ENCODE data around the gene PHF5A.

PHF5A gene

DNA sequence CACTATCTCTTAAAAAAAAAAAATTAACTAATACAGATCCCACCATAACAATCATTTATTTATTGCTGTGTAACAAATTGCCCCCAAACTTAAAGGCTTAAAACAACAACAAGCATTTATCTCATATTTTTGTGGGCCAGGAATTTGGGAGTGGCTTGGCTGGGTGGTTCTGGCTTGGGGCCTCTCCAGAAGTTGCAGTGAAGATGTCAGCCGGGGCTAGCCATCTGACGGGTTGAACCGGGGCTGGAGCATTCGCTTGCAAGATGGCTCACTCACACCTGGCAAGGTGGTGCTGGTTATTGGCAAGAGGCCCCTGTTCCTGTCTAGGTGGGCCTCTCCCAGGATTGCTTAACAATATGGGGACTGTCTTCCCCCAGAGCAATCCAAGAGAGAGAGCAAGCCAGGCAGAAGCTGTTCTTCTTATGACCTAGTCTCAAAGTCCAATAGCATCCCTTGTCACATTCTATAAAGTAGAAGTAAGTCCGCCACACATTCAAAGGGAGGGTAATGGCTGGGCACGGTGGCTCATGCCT is 29.9 kb upstream of the PHF5A start:
- TF ChIP-seq, protein P1, sequence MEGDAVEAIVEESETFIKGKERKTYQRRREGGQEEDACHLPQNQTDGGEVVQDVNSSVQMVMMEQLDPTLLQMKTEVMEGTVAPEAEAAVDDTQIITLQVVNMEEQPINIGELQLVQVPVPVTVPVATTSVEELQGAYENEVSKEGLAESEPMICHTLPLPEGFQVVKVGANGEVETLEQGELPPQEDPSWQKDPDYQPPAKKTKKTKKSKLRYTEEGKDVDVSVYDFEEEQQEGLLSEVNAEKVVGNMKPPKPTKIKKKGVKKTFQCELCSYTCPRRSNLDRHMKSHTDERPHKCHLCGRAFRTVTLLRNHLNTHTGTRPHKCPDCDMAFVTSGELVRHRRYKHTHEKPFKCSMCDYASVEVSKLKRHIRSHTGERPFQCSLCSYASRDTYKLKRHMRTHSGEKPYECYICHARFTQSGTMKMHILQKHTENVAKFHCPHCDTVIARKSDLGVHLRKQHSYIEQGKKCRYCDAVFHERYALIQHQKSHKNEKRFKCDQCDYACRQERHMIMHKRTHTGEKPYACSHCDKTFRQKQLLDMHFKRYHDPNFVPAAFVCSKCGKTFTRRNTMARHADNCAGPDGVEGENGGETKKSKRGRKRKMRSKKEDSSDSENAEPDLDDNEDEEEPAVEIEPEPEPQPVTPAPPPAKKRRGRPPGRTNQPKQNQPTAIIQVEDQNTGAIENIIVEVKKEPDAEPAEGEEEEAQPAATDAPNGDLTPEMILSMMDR (IDR thresholded peaks at IDR 0.05; ENCODE audit: insufficient read depth, low read length, poor library complexity, severe bottlenecking), result no peak
- Histone ChIP-seq H3K4me3 (replicated peaks; ENCODE audit: low read depth, low read length) (no peak overlapping the region), H3K27me3 (replicated peaks; ENCODE audit: control insufficient read depth, insufficient read depth, low read length) (no peaks in the 10 kb centered on the region), H3K36me3 (ENCODE audit: control insufficient read depth, insufficient read depth, low read length) (peaks cover 16% of the 10 kb centered on the region)
- DNase-seq (ENCODE audit: extremely low read depth, insufficient read length), result no peak

DNA sequence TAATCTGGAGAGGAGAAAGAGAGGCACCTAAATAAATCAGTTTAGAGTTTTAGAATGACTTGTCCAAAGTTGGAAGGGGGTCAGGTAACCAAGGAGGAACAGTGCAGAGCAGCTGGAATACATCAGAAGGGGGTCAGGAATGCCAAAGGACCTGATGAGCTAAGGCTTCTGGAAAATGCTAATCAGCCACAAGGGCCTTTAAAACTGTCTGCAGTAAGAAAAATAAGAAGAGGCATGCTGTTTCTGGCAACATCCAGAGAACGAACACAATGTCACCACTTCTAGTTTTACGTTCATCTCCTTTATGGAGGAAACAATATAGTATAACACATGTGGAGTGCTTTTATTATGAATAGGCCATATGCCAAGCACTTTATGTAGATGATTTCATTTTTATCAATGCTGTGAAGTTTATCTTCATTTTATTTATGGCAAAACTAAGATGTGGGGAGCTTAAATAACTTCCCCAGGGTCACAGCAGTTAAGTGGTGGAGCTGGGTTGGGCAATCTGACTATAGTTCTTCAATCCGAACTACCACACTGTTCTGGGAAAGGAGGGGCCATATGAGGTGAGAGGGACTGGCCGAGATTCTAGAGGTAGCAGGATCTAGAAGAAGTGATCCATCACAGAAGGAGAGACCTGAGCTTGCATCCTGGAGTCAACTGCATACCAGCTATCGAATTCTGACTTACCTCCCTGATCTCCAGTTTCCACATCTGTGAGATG is 23.0 kb upstream of the PHF5A start:
- Histone ChIP-seq H3K36me3 (ENCODE audit: control insufficient read depth, insufficient read depth, low read length) (peaks cover 1% of the 10 kb centered on the region; the same call in 1 of the 2 replicates), H3K4me3 (replicated peaks; ENCODE audit: low read depth, low read length) (no peak overlapping the region), H3K27me3 (replicated peaks; ENCODE audit: control insufficient read depth, insufficient read depth, low read length) (no peaks in the 10 kb centered on the region)
- DNase-seq (ENCODE audit: extremely low read depth, insufficient read length), result no peak
- TF ChIP-seq, protein P1 (IDR thresholded peaks at IDR 0.05; ENCODE audit: insufficient read depth, low read length, poor library complexity, severe bottlenecking), result no peak

DNA sequence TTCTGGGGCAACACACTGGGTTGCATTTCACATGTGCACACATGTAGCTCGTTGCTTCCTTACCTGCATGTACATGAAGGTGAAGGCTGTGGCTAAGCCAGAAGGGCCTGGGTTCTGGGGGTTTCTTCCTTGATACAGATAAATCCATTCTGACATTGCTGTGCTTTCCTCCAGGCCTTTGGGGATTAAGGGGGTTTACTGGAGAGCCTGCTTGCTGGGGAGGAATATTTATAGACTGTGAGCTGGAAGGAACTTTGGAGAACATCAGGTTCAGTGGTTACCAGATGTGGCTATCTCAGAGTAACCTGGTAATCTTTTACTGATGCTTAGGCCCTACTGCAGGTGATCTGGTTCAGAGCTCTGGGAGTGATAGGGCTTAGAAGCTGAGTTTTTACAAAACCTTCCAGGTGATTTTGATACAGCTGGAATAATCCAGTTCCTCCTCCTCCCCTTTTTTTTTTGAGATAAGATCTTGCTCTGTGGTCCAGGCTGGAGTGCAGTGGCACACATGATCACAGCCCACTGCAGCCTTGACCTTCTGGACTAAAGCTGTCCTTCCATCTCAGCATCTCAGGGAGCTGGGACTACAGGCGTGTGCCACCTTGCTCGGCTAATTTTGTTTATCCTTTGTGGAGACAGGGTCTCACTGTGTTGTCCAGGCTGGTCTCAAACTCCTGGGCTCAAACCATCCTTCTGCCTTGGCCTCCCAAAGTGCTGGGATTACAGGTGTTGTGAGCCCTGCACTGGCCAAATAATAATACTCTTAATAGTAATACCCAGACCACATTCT is 20.3 kb upstream of the PHF5A start:
- no peak overlapping the region for H3K4me3 ChIP-seq (replicated peaks; ENCODE audit: low read depth, low read length)
- TF ChIP-seq, protein P1 (IDR thresholded peaks at IDR 0.05; ENCODE audit: insufficient read depth, low read length, poor library complexity, severe bottlenecking), result no peak
- H3K27me3 ChIP-seq (replicated peaks; ENCODE audit: control insufficient read depth, insufficient read depth, low read length), result no peaks in the 10 kb centered on the region
- DNase-seq (ENCODE audit: extremely low read depth, insufficient read length), result no peak
- peaks cover 1% of the 10 kb centered on the region; the same call in 1 of the 2 replicates for H3K36me3 ChIP-seq (ENCODE audit: control insufficient read depth, insufficient read depth, low read length)

DNA sequence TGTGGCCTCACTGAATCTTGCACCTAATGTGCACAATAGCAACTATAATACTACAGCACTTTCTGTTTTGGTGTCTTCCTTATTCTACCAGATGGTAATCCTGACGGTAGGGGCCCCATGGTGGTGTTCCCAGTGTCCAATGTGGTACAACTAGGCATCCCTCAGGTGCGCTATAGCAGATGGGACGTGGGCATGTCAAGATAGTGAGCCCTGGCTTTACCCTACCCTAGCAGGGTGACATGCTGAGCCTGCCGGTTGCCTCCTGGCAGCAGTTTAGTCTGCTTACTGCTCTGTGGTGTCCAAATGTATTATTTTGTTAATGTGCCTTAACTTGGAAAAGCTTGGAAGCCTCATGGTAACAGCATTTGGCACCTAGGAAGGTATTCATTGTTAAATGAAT is 19.6 kb upstream of the PHF5A start:
- Histone ChIP-seq H3K36me3 (ENCODE audit: control insufficient read depth, insufficient read depth, low read length) (peaks cover 1% of the 10 kb centered on the region; the same call in 1 of the 2 replicates), H3K27me3 (replicated peaks; ENCODE audit: control insufficient read depth, insufficient read depth, low read length) (no peaks in the 10 kb centered on the region), H3K4me3 (replicated peaks; ENCODE audit: low read depth, low read length) (no peak overlapping the region)
- DNase-seq (ENCODE audit: extremely low read depth, insufficient read length), result no peak
- TF ChIP-seq, protein P1 (IDR thresholded peaks at IDR 0.05; ENCODE audit: insufficient read depth, low read length, poor library complexity, severe bottlenecking), result no peak

DNA sequence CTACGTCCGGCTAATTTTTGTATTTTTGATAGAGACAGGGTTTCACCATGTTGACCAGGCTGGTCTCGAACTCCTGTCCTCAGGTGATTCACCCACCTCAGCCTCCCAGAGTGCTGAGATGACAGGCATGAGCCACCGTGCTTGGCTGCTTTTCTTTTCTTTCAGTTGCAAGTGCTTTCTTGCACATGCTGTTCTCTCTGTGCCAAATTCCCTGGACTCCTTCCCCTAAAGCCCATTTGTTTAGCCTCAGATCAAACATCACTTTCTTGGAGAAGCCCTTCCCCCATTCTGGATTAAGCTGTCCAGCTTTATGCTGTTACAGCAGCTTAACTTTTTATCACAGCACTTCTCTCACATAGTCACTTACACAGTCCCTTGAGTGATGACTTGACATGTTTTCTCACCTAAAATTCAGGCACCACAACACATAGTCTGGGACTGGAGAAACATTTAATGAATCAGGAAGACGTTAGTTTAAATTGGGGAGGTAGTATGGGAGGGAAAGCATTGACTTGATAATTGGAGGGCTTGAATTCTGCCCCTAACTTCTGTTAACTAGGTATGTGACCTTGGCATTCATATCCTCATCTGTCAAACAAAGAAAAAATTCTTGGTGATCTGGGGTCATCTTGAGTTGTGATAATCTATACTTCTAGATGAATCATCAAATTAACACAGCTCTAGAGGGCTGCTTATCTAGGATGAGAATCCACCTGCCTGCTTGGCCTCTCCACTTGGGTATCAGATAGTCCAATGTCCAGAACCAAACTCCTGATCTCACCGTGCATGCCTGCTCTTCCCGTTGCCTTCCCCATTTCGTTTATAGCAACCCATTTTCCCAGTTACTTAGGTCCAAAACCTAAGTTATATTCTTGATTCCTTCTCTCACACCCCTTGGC is 18.8 kb upstream of the PHF5A start:
- no peaks in the 10 kb centered on the region for H3K36me3 ChIP-seq (ENCODE audit: control insufficient read depth, insufficient read depth, low read length)
- H3K4me3 ChIP-seq (replicated peaks; ENCODE audit: low read depth, low read length), result no peak overlapping the region
- H3K27me3 ChIP-seq (replicated peaks; ENCODE audit: control insufficient read depth, insufficient read depth, low read length), result no peaks in the 10 kb centered on the region
- DNase-seq (ENCODE audit: extremely low read depth, insufficient read length), result no peak
- TF ChIP-seq, protein P1 (IDR thresholded peaks at IDR 0.05; ENCODE audit: insufficient read depth, low read length, poor library complexity, severe bottlenecking), result no peak

Measured in GM06990 (cell line).